K562 (cell line): ENCODE measurements around the gene SLFNL1. TPM values are rescaled to one million over a fixed set of nuclear protein-coding genes. Genes with fewer than 3 reads are reported as not detected.

Experiments used
- AFF4 ChIP-seq: sonication (generic); formaldehyde crosslinking; IDR thresholded peaks from 2 replicates; pipeline ENCODE4 v1.8.0; 2023; ENCODE audit warnings: mild to moderate bottlenecking, missing genetic modification reagents
- ARHGAP35 ChIP-seq: fragments of 450-650 bp; IDR thresholded peaks from 2 replicates; pipeline ENCODE4 v1.6.1; 2018; ENCODE audit not compliant: partially characterized antibody
- ATF4 ChIP-seq: fragments of 450-650 bp; formaldehyde crosslinking; IDR thresholded peaks from 2 replicates; pipeline ENCODE4 v1.4.0; 2022; ENCODE audit warnings: mild to moderate bottlenecking, moderate library complexity
- CAMTA2 ChIP-seq: fragments of 250-450 bp; sonication (Bioruptor Pico); conservative IDR thresholded peaks from 2 replicates; pipeline ENCODE4 v1.5.1; 2022
- ELF2 ChIP-seq: fragments of 250-450 bp; sonication (Bioruptor Pico); IDR thresholded peaks from 2 replicates; pipeline ENCODE4 v1.5.0; 2021; ENCODE audit warnings: mild to moderate bottlenecking
- FOXK2 ChIP-seq, 2 experiments: fragments of 450-650 bp; IDR thresholded peaks in 1 of 2; conservative IDR thresholded peaks in 1 of 2; 2 replicates each; pipeline ENCODE4 v1.6.1; 2016; ENCODE audit warnings: low read depth in 2 of 2, mild to moderate bottlenecking in 1 of 2
- KDM4B ChIP-seq, 2 experiments: fragments of 450-650 bp in 1 of 2; sonication (generic) in 1 of 2; IDR thresholded peaks; 2 replicates each; pipeline ENCODE4 v1.6.1; 2016 to 2017; ENCODE audit warnings: borderline replicate concordance in 2 of 2, antibody characterized with exemption in 1 of 2, low read depth in 1 of 2, mild to moderate bottlenecking in 1 of 2
- MCM3 ChIP-seq: fragments of 450-650 bp; IDR thresholded peaks from 2 replicates; pipeline ENCODE4 v1.6.1; 2016
- MEF2D ChIP-seq: conservative IDR thresholded peaks from 2 replicates; pipeline ENCODE4 v1.6.1; 2016; ENCODE audit warnings: low read depth, missing genetic modification characterization, missing compliant biosample characterization
- NELFE ChIP-seq: IDR thresholded peaks from 2 replicates; pipeline ENCODE4 v1.6.1; 2011; ENCODE audit warnings: mild to moderate bottlenecking; ENCODE audit not compliant: insufficient read depth, insufficient read length
- PHF20 ChIP-seq: fragments of 450-650 bp; IDR thresholded peaks from 2 replicates; pipeline ENCODE4 v1.6.1; 2018; ENCODE audit not compliant: partially characterized antibody
- SMAD4 ChIP-seq: fragments of 250-450 bp; sonication (Bioruptor Pico); conservative IDR thresholded peaks from 2 replicates; pipeline ENCODE4 v1.8.0; 2021; ENCODE audit warnings: inconsistent platforms, mild to moderate bottlenecking, moderate library complexity
- SOX6 ChIP-seq: fragments of 450-650 bp; IDR thresholded peaks from 2 replicates; pipeline ENCODE4 v1.6.1; 2014; ENCODE audit warnings: mild to moderate bottlenecking
- TCF3 ChIP-seq: sonication (generic); formaldehyde crosslinking; IDR thresholded peaks from 2 replicates; pipeline ENCODE4 v1.4.0; 2020; ENCODE audit warnings: mild to moderate bottlenecking, missing genetic modification reagents
- ZNF134 ChIP-seq: fragments of 250-450 bp; sonication (Bioruptor Pico); conservative IDR thresholded peaks from 2 replicates; pipeline ENCODE4 v1.4.0; 2020
- ZNF143 ChIP-seq: sonication (generic); formaldehyde crosslinking; IDR thresholded peaks from 2 replicates; pipeline ENCODE4 v1.9.0; 2022; ENCODE audit warnings: mild to moderate bottlenecking, missing genetic modification reagents
- ZNF146 ChIP-seq: IDR thresholded peaks from one replicate; pipeline ENCODE4 v1.6.1; 2018; ENCODE audit warnings: missing compliant biosample characterization; ENCODE audit not compliant: unreplicated experiment
- ZNF395 ChIP-seq: fragments of 200-800 bp; sonication (Bioruptor generic); IDR thresholded peaks from 2 replicates; pipeline ENCODE4 v1.6.1; 2017; ENCODE audit warnings: missing genetic modification characterization, missing compliant biosample characterization
- ZNF699 ChIP-seq: fragments of 250-450 bp; sonication (Bioruptor Pico); IDR thresholded peaks from 2 replicates; pipeline ENCODE4 v1.8.0; 2021; ENCODE audit warnings: mild to moderate bottlenecking, moderate library complexity; ENCODE audit not compliant: insufficient replicate concordance
- polyA plus RNA-seq, 8 experiments: library from polyadenylated mRNA; depleted of rRNA in 4 of 8; stranded (reverse) in 5 of 8; unstranded in 3 of 8; fragments of >200 nt; fragmentation: Nextera tagmentation in 2 of 8; fragmentation: Illumina TruSeq in 1 of 8; extraction: Ambion mirVana in 2 of 8; extraction: Trizol in 1 of 8; gene quantifications; 2 replicates each; pipeline versions ENCODE4 v1.2.1 to v1.2.3, GENCODE V29; 2011 to 2014; ENCODE audit warnings: inconsistent platforms in 1 of 8, missing spikeins in 1 of 8
- total RNA-seq, 7 experiments: library from RNA; depleted of rRNA in 6 of 7; stranded (reverse); fragments of >200 nt in 6 of 7; fragmentation: Illumina TruSeq in 2 of 7; extraction: Trizol in 2 of 7; gene quantifications; 2 replicates each; pipeline versions ENCODE4 v1.2.1 to v1.2.3, GENCODE V29; 2011 to 2021; ENCODE audit warnings: low replicate concordance in 1 of 7
- TF ChIP-seq, protein P1 (sequence below): sonication (generic); formaldehyde crosslinking; IDR thresholded peaks from 2 replicates; pipeline ENCODE4 v1.8.1; 2023; ENCODE audit warnings: mild to moderate bottlenecking, missing genetic modification reagents
- TF ChIP-seq, protein P2 (sequence below): sonication (generic); formaldehyde crosslinking; IDR thresholded peaks from 2 replicates; pipeline ENCODE4 v1.8.0; 2022; ENCODE audit warnings: missing genetic modification reagents, mild to moderate bottlenecking, borderline replicate concordance

Gene SLFNL1
- total and polyA plus RNA-seq, 9 of the 15 experiments (the other 6 are each of a cell fraction or from before 2014, with no cell fraction given) = 0.05 to 0.14 (median 0.06) TPM; not detected in 5

DNA sequence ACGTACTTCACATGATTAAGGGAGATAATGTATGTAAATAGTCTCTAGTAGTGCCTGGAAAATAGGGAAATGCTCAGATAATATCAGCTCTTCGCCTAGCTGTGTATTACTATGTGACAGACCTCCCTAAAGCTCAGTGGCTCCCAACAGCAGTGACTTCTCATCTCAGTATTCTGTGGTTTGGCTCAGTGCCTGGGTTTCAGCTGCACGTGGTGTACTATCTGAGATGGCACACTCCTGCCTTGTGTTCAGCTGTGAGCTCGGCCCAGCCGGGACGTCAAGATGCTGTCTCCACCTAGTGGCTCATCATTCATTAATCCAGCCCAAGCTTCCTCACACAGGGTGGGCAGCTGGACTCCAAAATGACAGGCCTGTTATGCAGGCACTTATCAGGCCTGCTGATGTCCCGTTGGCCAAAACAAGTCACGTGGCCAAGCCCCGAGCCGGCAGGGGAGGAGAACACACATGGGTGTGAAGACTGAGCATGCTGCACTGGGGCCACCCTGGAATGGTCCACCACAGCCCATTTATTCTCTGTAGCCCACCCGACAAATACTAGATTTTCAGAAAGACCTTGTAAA lies 17.8 kb downstream of the SLFNL1 start (continued):
- TF ChIP-seq ZNF395 (peak; percentile 92), ATF4 (CRISPR knock-in tag) (no peak), KDM4B (IDR thresholded peaks at IDR 0.05; ENCODE audit: borderline replicate concordance in 2 of 2, low read depth in 1 of 2) (no peak), MCM3 (no peak), ARHGAP35 (no peak), MEF2D (tag) (peak; percentile 82), ELF2 (CRISPR knock-in tag) (no peak), NELFE (no peak), ZNF134 (CRISPR knock-in tag) (no peak), ZNF143 (CRISPR knock-in tag) (no peak), PHF20 (no peak), ZNF146 (CRISPR knock-in tag) (no peak), CAMTA2 (CRISPR knock-in tag) (no peak), TCF3 (CRISPR knock-in tag) (peak; percentile 97), SMAD4 (peak; percentile 94), SOX6 (peak; percentile 99), FOXK2 (conservative IDR thresholded peaks at IDR 0.05 in 1 of 2, IDR thresholded peaks at IDR 0.05 in 1 of 2; ENCODE audit: low read depth in 2 of 2) (peak; percentile 97 to 98), AFF4 (peak; percentile 52; the same call in 1 of the 2 replicates), ZNF699 (no peak)
- TF ChIP-seq, protein P1, sequence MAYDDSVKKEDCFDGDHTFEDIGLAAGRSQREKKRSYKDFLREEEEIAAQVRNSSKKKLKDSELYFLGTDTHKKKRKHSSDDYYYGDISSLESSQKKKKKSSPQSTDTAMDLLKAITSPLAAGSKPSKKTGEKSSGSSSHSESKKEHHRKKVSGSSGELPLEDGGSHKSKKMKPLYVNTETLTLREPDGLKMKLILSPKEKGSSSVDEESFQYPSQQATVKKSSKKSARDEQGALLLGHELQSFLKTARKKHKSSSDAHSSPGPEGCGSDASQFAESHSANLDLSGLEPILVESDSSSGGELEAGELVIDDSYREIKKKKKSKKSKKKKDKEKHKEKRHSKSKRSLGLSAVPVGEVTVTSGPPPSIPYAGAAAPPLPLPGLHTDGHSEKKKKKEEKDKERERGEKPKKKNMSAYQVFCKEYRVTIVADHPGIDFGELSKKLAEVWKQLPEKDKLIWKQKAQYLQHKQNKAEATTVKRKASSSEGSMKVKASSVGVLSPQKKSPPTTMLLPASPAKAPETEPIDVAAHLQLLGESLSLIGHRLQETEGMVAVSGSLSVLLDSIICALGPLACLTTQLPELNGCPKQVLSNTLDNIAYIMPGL (CRISPR knock-in tag) = no peak
- TF ChIP-seq, protein P2, sequence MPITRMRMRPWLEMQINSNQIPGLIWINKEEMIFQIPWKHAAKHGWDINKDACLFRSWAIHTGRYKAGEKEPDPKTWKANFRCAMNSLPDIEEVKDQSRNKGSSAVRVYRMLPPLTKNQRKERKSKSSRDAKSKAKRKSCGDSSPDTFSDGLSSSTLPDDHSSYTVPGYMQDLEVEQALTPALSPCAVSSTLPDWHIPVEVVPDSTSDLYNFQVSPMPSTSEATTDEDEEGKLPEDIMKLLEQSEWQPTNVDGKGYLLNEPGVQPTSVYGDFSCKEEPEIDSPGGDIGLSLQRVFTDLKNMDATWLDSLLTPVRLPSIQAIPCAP (CRISPR knock-in tag) = no peak
